HG03457 (cell line): Measurements from ENCODE around the gene BMP7.
"Not testable (repeated sequence)": the region's sequence is repeated elsewhere in the genome, so short reads cannot be mapped to it uniquely, and the experiment has no call there.

Source experiments
- ATAC-seq: cut with Tn5 transposase; IDR thresholded peaks from one replicate; pipeline ENCODE4 v1.9.1; 2021; ENCODE audit warnings: moderate number of reproducible peaks; ENCODE audit not compliant: unreplicated experiment

Gene BMP7

GRCh38 chr20:57251344-57251743, 15.1 kb downstream of the BMP7 start:
- ATAC-seq = no peak

GRCh38 chr20:57250607-57251343, 15.7 kb downstream of the BMP7 start:
- ATAC-seq = no peak

GRCh38 chr20:57249772-57250171, 16.7 kb downstream of the BMP7 start:
- ATAC-seq = no peak

GRCh38 chr20:57249073-57249472, 17.4 kb downstream of the BMP7 start:
- ATAC-seq = no peak

- ATAC-seq = no peak
Measured at GRCh38 chr20:57248132-57248797, 18.2 kb downstream of the BMP7 start.

GRCh38 chr20:57247292-57247965, 19.0 kb downstream of the BMP7 start:
- no peak for ATAC-seq

GRCh38 chr20:57245997-57246396, 20.4 kb downstream of the BMP7 start:
- no peak for ATAC-seq

- ATAC-seq = no peak
Measured at GRCh38 chr20:57244627-57245214, 21.7 kb downstream of the BMP7 start.

GRCh38 chr20:57244221-57244585, 22.2 kb downstream of the BMP7 start:
- ATAC-seq = no peak

GRCh38 chr20:57243480-57244220, 22.8 kb downstream of the BMP7 start:
- ATAC-seq = no peak

GRCh38 chr20:57242414-57242813, 24.0 kb downstream of the BMP7 start:
- no peak for ATAC-seq

GRCh38 chr20:57241363-57241991, 25.0 kb downstream of the BMP7 start:
- no peak for ATAC-seq

- ATAC-seq = no peak
Measured at GRCh38 chr20:57240581-57241362, 25.7 kb downstream of the BMP7 start.

GRCh38 chr20:57239725-57240124, 26.7 kb downstream of the BMP7 start:
- ATAC-seq = not testable (repeated sequence)

GRCh38 chr20:57239324-57239723, 27.1 kb downstream of the BMP7 start:
- not testable (repeated sequence) for ATAC-seq

GRCh38 chr20:57238089-57238488, 28.4 kb downstream of the BMP7 start:
- ATAC-seq = no peak

GRCh38 chr20:57237585-57237953, 28.9 kb downstream of the BMP7 start:
- no peak for ATAC-seq

GRCh38 chr20:57236813-57237584, 29.4 kb downstream of the BMP7 start:
- no peak for ATAC-seq
